GM19023 (cell line): Measurements from ENCODE around the gene DOCK1.

Experiments used
- ATAC-seq: cut with Tn5 transposase; IDR thresholded peaks from one replicate; pipeline ENCODE4 v1.9.1; 2021; ENCODE audit warnings: mild to moderate bottlenecking, moderate library complexity; ENCODE audit not compliant: unreplicated experiment

DOCK1 gene

GRCh38 chr10:127374074-127374680 is 468.9 kb downstream of the DOCK1 start:
- no peak for ATAC-seq

DNA sequence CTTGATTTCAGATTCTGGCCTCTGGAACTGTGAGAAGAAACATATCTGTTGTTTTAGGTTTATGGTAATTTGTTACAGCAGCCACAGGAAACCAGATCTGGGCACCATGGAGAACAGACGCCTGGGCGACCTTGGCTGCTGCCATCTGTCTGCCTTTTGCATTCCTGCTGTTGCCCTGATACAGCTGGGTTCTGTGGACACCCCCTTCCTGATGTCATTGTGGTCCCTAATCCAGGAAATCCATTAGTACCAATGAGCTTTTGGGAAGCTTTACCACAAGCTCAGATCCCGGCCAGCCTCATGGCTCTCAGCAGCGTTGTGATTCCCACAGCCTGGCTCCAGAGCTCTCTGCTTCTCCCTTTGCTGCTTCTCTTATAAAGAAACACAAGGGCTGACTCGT is 469.7 kb downstream of the DOCK1 start:
- ATAC-seq: no peak

DNA sequence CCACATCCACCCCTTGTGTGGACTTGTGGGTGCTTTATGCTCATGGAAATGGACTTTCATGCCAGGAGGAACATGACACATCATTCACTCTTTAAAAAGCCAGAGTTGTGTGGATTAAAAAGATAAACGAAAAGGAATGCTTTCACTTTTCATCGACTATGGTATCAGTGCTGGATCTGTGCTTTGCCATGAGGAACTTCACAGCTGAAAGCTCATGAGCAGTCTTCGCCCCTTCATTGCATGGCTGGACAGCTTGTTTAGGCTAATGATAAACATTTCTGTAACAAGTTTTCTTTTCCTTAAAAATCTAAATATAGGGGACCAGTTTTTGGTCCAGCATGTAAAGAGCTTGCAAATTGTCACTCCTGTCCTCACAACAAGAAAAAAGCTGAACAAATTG is 470.2 kb downstream of the DOCK1 start:
- no peak for ATAC-seq

- ATAC-seq: no peak
Observed at GRCh38 chr10:127376071-127376470, 470.8 kb downstream of the DOCK1 start.

- ATAC-seq: no peak
Observed at GRCh38 chr10:127378628-127379027, 473.4 kb downstream of the DOCK1 start.

DNA sequence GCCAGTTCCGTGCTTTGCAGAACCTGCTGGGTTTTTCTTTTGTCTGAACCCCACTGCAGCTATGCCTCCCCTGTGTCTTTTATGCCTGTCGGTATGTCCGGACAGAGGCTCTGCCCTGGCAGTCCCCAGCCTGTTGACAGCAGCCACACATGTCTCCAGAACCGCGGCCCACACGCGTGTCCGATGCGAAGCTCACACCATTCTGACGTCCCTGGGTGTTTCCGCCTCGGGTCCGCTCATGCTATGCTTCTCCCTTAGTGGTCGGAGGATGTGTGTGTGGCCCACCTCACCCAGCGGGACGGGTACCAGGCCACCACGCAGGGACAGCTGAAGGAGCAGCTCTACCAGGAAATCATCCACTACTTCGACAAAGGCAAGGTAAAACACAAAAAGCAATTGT is 479.3 kb downstream of the DOCK1 start:
- no peak for ATAC-seq

DNA sequence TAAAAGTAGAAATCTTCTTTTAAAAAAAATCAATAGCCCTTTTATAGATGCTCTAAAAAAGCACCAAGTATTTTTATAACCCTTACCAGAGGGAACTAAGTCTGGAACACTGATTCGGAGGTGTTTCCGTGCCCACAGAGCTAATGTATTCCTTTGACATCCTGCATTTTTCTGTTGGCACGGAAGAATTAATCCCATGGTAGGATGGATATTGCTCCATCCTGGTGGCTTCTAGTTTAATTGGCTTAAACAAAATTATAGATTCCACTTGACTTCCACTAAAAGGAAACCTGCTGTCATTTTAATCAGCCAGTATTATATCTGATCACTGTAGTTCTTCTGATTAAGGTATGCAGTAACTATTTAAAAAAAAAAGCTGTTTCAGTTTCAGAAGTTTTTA is 479.8 kb downstream of the DOCK1 start:
- no peak for ATAC-seq

DNA sequence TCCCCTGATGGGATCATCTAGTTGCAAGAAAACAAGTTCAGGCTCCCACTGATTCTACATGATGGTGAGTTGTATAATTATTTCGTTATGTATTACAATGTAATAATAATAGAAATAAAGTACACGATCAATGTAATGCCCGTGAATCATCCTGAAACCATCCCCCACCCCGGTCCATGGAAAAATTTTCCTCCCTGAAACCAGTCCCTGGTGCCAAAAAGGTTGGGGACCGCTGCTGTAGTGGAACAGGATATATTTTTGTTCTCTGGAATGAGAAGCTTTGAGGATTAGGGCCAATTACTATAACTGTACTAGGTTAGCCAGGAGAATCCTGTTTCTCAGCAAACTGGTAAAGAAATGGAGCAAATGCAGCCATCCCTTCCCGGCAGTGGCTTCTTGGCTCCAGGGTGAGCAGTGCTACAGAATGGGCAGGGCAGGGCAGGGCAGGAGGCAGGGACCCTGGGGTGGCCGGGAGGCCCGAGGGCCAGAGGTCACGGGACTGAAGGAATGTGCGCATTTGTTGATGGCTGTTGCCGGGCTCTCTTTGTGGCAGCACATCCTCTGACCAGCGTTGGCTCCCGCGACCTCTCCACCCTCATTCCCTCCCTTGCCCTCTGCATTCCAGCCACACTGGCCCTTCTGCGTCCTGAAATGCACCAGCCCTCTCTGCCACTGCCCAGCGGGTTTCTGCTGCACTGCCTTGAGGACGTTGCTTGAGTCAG is 481.5 kb downstream of the DOCK1 start:
- no peak for ATAC-seq

DNA sequence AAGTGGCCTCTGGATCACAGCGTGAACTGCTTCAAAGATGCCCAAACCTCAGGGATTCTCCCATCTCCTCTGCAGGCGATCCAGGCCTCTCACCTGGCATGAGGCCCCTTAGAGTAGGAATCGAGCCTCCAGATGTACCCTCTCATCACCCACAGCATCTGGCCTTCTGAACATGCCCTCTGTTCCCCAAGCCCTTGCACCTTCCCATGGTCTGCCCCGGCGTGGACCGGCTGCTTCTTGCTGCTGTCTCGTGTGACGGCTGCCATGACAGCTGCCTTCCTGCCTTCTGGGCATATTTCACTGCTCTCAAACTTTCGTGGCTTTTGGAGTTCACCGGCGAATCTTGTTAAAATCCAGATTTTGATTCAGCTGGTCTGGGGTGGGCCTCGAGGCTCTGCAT is 486.6 kb downstream of the DOCK1 start:
- no peak for ATAC-seq

GRCh38 chr10:127392351-127393235 is 487.4 kb downstream of the DOCK1 start:
- no peak for ATAC-seq

GRCh38 chr10:127398140-127398970 is 493.1 kb downstream of the DOCK1 start:
- ATAC-seq: no peak

DNA sequence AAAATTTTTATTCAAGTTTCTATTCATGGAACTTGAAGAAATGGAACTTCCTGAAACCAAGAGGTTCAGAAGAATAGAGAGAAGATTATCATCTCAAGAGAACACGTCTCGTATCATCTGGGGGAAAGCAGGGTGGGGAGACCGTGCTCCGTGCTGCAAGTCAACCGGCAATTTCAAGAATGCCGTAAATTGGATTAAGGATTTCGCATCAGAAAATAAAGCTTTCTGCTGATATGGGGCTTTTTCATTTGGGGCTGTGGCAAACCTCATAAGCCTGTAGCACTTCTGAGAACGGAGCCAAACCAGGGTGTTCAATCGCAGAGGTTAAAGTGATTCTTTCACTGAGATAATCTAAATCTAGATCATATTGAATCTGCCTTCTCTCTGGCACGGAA is 493.7 kb downstream of the DOCK1 start:
- no peak for ATAC-seq

DNA sequence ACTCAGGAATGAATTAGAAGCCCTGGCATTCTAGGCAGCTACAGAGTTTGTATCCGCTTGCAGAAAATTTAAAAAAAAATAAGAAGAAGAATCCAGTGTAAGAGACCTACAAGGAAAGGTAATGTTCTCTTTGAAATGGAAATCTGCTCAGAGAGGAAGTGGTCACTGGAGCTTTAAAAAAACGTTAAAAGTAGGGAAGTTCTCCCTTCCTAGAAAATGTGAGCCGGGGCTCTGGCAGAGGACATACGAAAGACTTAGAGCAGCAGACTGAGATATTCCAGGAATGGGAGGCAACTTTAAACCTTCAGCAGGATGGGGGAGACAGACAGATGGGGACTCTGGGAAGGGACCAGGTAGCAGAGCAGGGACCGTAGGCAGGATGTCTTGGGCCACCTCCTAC is 494.4 kb downstream of the DOCK1 start:
- ATAC-seq: no peak

DNA sequence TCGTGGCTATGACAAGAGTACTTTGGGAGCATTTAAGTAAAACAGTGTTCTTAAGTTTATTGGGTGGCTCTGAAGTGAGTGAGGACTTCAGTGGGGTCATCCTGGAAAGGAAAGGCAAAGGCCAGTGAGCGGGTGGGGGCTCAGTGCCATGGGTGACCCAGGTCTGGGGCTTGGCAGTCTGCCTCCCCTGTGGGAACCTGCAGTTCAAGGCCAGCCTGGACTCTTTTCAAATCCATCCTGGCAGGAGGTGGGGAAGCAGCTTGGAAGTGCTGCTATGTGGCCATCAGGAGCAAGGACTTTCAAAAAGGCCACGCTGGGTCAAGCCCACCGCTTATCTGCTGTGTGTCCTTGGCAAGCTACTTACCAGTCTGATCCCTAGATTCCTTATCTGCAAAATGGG is 495.0 kb downstream of the DOCK1 start:
- no peak for ATAC-seq

DNA sequence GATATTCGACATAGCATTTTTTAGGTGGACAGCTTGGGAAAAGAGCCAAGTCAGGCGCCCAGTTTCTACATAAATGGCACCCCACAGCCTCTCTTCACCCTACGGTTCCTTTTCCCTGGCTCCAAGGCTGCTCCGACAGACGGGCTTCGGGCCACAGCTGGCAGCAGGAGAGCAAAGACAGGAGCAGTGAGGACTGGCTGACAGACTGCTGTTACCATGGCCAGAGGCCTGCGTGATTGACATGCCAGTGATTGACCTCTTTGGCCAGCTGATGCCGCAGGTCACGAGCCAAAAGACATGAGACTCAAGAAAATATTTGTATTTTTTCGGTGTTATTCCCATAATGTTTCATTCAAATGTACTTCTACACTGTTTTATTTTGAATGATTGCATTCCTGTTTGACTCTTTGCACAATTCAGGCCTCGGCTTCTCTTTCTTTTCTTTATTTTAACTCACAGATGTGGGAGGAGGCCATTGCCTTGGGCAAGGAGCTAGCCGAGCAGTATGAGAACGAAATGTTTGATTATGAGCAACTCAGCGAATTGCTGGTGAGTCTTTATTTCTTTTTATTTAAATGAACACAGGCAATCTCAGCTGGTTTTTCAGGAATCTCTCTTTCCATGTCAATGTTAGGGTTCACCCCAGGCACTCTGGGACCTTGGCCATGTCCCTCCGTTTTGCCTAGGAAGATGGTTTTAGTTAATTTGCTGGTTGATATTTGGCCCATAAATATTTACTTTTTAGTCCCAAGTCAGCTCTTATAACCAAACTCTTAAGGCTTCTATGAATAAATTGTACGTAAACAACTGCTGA is 497.6 kb downstream of the DOCK1 start:
- ATAC-seq: no peak

DNA sequence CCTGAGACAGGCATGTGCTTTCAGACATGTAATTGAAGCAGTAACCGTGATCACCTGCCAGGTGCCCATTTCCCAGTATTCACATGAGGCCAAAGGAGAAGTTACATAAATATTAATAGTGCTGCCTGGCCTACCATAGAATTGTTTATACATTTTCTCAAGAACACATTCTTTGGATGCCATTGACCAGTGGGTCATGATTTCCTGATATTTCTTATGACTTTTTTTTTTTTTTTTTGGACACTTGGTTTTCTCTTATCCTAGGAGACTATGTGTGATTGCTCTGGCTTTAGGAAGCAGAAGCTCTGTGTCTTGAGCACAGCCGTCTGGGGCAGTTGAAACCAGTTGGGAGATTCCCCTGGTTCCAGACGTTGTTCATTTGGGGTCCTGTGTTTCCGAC is 500.0 kb downstream of the DOCK1 start:
- no peak for ATAC-seq

DNA sequence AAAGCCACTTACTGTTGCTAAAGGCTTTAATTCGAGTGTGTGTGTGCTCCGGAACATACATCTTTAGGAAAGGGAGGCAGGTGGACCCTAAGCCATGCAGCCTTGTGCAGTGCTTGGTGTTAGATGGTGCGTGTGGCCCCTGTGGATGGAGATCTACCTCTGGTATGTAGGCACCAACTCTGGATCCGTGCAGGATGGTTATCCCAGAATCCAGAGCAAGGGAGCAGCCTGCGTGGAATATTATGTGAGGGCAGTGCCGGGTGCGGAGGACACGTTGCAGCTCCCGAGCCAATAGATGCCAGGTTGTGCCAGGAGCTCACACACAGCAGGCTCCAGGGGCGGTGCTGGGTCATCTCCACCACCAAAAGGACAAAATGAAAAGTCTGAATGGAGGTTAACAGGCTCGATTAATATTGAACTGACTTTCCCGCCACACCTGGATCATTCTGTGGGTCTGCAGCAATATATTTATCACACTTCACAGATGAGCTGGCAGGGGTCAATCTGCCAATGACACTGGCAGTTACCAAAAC is 500.9 kb downstream of the DOCK1 start:
- ATAC-seq: no peak

DNA sequence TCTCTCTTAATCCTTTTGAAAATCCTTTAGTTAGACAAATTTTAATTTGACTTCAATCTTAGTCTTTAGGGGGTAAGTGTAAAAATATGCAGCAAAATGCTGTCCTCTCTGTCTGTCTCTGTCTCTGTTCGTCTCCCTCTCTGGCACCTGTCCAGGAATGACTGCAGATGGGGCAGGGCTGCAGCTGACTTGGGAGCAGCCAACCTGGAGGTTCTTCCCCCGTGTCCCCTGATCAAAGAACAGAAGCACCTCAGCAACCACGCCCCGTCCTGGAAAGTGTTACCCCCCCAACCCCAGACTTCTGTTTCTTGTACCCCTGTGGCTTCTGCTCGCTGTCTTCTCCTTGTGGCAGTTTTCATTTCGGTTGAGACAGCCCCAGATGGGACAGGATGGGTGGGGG is 502.3 kb downstream of the DOCK1 start:
- no peak for ATAC-seq

GRCh38 chr10:127408112-127408710 is 503.0 kb downstream of the DOCK1 start:
- no peak for ATAC-seq

- ATAC-seq: no peak
Observed at GRCh38 chr10:127408733-127409132, 503.5 kb downstream of the DOCK1 start.
